GM21381 (cell line): ENCODE data around the gene TAX1BP1.
A peak's percentile ranks its signal among the peaks of the same experiment; 100 is the strongest.

Experiments used
- ATAC-seq: cut with Tn5 transposase; IDR thresholded peaks from one replicate; pipeline ENCODE4 v1.9.1; 2021; ENCODE audit warnings: mild to moderate bottlenecking, moderate library complexity; ENCODE audit not compliant: unreplicated experiment

TAX1BP1 gene

DNA sequence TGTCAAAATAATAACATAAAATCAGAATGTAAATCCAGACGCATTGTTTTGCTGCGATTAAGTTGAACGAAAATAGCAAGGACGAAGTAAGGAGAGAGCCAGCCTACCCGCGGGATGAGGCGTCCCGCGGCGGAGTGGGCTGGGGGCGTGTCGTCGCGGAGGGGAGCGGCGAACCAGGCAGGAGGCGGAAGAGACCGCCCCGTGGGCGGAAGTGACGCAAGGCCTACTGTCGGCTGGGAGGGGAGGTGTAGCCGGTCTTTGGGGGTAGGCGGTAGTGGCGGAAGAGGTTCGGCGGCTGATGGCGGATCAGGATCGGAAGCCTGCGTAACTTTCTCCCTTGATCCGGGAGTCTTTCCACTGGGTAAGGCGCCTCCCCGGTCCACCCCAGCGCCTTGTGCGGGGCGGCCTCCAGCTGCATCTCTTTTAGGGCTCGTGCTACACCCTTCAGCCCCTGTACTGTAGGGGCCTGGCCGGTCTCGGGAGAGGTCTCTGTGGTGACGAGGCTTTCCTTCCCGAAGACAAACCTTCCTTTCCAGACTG is at the start of gene TAX1BP1:
TSS of gene TAX1BP1 (plus strand) at position 254 of the 540 bp plus-strand sequence. CDS start 8,363 bp downstream, outside the sequence.
- peak; percentile 95 for ATAC-seq

DNA sequence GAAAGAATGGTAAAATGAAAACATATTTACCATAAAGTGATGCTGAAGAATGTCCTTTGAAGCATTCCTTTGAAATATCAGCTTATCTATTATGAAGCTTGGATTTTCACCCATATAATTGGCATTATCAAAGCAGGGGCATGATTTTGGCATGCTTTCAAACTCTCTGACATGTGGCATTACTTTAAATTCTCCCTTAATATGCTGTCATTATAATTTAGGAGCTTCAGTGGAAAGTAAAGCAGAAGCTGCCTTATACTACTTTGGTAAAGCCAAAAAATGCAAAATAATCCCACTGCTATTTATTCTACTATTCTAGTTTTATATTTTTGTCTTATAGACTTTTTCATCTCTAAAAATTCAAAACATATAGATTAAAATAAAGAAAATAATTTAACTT is 49.3 kb upstream of the TAX1BP1 start:
- no peak for ATAC-seq

DNA sequence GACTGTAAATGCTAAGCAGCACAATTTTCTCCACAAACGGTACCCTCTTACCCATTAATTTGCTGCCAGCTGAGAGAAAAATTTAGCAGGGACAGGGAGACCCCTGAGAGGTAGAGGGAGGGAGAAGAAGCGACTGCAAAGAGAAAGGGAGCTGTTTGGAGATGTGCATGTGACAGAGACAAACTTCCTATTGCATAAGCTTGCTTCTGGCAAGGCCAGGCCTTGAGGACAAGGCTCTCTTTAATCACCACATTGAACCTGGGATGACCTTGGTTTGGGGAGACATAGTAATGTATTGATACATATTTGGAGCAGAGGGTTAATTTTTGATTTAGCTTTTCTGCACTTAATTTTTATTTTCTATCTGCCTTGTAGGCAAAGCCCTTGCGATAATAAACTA is 46.2 kb upstream of the TAX1BP1 start:
- ATAC-seq = no peak

DNA sequence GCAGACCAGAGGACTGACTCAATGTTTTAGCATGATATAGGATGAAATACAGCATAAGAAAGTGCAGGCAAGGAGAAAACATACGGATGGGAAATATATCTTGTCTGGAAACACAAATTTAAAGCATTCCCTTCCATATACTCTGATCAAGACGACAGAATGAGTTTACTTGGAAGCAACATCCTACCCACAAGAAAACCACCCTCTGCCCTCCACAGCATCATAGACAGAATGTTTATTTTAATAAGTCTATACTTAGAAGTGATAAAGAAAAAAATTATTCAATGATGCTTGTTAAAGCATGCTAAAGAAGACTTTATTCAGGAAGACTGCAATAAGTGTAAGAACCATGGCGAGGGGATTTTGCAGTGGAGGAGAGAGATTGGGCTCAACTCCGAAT is 44.9 kb upstream of the TAX1BP1 start:
- ATAC-seq = no peak

DNA sequence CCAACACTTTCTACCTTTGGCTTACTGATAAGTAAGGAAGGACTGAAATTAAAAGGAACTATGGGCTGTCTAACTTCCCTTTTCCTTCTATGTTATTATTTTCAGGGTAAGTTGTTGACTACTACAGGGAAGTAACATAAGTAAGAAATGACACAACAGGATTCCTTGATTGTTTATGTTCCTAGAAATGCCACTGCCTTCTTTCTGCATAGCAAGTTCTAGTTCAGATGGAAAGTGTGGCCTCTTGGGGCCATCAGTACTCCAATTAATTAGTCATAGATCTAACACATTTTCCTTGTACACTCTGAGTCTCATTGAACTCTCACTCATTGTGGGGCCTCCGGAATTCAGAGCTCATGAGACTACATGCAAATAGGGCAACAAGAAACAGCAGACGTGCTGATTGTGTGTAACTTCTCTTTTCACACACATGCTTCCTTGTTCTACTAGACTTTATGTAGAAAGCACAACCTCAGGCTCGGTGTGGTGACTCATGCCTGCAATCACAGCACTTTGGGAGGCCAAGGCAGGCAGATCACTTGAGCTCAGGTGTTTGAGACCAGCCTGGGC is 42.0 kb upstream of the TAX1BP1 start:
- peak; percentile 77 for ATAC-seq

DNA sequence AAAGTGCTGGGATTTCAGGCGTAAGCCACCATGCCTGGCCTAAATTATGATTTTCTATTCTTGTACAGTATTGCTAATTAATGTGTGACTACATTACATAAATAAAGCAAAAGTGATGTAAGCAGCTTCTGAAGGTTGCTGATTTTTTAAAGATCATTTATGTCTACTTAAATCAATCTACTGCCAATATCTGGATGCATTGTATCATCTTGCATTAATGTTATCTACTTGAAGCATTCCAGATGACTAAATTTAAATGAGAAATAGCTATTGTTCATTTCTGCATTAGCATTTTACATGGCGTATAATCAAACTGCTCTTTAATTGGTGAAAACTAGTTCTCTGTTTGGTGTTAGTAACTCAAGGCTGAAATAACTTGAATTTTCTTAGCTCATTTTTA is 40.2 kb upstream of the TAX1BP1 start:
- no peak for ATAC-seq

DNA sequence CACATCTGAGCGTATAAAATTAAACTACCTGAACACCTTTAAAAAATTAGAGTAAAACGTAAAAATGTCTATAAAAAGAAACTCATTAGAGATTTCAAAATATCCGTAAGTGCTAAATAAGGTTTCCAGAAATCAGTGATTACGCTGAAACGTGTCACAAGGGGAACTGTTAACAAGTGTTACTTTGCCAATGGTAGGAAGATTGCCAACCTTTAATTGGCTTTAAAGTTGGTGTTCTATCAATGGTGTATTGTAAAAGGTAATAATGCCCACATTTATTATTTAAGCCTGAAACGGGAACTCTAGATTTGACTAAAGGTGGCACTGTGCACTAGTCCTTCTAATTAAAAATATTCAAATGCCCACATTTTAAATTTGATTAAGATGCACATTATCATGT is 39.5 kb upstream of the TAX1BP1 start:
- ATAC-seq = no peak

DNA sequence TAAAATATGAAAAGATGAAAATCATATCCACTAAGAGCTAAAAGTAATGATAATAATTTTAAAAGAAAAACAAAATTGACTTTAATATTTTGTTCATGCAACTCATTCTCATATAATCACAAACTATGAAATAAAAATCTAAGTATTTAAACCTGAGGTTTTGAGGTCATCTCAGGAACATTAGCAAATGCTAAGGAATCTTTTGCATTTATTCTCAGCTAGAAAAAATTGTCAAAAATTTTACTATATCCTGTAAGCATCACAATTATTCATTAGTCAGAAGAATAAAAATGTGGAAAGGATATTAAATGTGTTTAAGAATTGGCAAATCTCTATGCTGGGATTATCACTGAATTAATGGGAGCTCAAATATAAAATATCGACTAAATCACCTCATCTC is 36.8 kb upstream of the TAX1BP1 start:
- ATAC-seq = no peak

DNA sequence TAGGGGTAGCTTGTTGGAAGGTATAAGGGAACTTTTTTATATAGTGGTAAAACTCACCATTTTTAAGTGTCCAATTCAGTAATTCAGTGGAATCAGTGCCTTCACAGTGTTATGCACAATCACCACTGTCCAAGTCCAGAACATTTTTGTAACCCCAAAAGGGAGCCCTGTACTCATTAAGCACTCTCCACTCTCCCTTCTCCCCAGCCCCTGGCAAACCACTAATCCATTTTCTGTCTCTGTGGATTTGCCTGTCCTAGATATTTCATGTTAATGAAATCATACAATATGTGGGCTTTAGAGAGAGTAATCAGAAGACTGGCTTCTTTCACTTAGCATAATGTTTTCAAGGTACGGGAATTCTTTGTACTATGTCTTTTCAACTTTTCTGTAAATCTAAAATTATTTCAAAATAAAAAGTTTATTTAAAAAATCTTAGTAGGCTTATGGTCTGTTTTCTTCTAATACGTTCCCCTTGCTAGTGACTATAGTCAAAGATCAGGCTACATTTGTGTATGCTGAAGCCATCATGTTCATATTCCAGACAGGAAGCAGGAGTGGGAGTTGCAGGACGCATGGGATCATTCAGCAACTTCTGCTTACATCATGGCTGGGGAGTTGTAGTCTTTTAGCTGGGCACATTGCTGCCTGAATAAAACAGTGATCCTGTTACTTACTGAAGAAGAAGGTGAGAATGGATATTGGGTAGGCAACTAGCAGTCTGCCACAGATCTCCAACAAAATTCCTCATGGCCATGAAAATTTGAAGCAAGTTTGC is 35.4 kb upstream of the TAX1BP1 start:
- no peak for ATAC-seq

DNA sequence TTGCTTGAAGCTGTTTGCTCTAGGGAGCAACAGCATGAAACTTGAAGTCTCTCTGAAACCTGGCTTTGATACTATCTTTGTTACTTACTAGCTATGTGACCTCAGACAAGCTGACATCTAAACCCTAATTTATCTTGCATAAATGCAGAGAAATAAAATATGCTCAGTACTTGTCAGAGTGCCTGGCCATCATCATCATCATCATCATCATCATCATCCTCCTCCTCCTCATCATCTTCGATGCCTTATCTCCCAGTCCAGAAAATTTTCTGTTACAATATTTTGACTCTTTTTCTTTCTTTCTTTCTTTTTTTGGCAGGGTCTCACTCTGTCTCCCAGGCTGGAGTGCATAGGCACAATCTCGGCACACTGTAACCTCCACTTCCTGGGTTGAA is 34.8 kb upstream of the TAX1BP1 start:
- ATAC-seq = no peak

DNA sequence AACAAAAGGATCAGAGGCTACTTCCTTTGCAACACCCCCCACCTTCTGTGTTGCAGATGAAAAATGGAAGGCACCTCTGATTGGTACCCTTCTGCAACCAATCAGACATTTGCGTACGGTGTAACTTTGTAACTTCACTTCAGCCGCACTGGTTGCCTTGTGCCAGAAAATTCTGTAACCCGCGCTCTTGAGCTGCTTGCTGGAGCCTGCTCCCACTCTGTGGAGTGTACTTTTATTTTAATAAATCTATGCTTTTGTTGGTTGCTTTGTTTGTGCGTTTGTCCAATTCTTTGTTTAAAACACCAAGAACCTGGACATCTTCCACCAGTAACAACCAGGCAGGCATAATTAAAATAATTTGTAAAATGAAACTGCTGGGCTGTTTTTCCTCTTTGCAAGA is 31.5 kb upstream of the TAX1BP1 start:
- ATAC-seq = no peak

DNA sequence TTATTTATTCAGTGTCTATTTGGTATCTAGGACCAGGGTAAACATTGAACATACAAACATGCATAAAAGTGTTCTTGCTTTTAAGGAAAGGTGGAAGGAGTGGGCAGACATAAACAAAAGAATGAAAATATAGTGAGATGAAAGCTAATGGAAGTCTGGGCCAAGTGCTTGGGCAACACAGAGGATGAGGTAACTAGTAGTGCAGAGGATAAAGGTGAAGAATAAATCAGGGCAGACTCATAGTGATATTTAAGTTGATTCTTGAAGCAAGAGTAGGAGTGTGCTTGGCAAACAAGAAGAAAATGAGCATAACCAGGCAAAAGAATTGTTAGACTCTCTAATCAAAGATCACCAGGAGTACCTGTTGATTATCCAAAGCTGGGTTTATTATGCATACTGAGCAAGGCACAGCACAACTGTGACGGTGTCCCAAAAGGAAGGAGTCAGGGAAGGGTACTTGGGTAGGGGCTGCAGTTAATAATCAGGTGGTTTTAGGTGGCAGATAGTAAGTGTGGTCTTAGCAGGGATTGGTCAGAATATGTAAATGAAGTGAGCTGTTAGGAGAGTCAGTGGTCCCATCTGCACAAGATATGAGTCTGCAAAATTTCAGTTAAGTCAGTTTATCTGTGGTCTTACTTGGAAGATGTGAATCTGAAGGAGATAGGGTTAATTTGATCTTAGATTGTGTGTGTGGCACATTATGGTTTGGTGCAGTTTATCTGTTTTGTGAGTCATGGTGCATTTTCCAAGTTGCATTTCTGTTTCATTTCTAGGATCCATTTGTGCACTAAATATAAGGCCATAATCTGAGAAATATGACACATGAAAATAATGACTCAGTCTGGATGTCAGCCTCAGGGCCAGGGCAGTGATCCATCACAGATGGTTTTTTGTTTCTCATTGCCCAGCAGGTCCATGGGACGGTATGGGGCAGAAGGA is 30.6 kb upstream of the TAX1BP1 start:
- no peak for ATAC-seq

DNA sequence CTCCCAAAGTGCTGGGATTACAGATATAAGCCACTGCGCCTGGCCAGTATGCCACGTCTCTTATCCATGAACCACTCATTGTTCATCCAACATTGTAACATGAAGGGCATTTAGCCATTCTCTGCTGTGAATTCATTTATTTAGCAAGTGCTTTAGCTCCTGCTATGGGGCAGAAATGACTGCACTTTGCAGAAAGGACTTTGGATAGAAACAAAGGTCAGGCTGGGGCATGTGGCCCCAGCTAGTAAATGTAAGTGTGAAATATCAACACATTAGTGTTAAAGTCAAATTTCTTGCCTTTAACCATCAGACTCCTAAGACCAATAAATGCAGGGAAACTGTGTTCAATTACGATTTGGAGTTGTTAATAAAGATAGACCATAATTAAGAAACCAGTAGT is 27.7 kb upstream of the TAX1BP1 start:
- ATAC-seq = no peak

DNA sequence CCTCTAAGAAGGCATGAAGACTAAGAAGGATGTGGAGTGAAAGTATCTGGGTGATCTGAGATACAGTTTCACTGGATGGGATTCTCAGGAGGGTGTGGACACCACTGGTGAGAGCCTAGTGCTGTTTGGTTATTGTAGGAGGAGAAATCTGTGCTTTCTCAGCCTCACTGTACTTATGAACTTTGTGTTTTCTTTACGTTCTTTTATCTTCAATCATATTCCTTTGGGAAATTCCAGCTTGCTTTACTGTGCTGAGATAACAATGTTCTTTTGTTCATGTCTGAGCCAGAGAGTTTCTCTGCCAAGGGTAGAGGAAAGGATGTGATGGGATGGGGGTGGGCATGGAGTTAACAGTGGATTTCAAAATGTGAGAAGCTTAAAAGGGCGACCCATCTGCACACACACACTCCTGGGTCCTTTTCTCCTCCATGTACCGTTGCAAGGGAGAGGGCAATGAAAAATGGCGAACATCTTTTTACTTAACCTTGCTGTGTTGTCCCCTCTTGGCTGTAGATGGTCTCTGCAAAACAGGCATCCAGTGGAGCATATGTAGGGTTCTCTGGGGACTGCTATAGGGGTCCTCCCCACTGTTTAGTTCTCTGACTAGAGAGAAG is 25.0 kb upstream of the TAX1BP1 start:
- no peak for ATAC-seq

DNA sequence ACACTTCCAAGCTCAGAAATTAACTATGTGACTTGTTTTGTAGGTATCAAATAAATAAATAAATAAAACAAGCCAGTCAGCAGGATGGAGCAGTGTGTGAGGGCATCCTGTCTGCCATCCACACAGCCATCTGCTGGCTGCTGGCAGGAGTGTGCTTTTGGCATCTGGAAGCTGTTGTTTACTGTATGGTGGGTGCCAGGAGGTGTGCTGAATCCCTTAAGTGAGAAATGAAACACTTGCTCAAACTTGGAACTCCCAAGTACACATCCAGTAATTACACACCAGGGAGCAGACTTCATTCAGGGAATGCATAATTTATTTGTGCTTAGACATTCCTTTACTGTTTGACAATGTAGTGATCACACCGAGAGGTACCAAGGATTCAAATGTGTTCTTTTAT is 16.9 kb upstream of the TAX1BP1 start:
- no peak for ATAC-seq

DNA sequence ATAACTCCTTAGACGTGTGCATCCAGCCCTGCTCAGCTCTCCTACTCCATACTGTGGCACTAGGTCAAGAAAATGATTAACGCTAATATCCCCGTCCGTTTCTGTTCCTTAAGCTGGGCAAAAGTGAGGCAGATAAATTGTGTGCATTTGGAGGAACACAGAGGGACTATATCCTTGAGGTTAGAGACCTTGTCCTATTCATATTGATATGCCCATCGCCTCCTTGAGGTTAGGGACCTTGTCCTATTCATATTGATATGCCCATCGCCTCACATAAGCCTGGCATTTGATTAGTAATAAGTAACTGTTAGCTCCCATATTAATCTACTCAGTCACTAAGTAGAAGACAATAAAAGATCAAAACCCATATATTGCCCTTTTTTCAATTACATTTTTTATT is 12.9 kb upstream of the TAX1BP1 start:
- ATAC-seq = no peak

DNA sequence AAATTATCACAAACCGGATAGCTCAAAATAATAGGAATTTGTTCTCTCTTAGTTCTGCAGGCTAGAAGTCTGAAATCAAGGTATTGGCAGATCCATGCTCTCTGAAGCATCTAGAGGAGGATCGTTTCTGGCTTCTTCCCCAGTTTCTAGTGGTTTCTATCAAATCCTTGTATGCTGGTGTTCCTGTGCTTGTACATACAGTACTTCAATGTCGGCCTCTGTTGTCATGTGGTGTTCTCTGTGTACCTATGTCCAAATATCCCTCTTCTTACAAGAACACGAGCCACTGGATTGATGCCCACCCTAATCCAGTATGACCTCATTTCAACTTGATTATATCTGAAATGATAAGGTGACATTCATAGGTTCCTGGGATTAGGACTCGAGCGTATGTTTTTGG is 9.8 kb upstream of the TAX1BP1 start:
- no peak for ATAC-seq

DNA sequence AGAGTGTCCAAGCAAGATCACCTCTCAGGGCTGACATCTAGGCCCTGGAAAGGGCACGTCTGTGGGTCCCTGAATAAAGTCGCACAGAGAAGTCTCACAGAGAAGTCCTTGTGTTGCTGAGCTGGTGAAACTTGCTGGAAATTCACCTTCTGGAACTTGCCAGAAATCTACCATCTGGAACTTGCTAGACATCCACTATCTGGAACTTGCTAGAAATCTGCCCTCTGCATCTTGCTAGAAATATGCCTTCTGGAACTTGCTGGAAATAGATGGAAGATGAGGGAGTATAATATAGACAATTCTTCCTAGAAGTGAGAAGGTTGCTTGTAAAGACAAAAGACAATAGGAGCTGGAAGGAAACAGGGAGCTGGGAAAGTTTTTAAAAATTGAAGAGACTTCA is 5.4 kb upstream of the TAX1BP1 start:
- no peak for ATAC-seq

DNA sequence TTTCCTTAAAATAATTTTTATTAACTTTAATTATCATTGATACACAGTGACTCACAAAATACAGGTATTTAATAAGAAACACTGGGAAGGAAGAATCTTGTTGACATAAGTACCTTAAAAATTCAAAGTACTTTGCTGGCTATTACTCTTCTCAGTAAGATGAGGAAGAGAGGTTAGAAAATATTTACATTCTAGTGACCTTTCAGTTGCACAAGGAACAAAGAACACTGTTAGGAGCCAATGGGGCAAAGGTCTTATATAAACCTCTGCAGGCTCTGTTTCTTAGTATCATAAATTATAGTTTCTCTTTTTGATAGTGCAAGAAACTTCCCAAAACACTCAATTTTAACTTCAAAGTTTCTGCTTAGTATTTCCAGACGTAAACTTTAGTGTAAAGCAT is 4.8 kb upstream of the TAX1BP1 start:
- ATAC-seq = no peak

DNA sequence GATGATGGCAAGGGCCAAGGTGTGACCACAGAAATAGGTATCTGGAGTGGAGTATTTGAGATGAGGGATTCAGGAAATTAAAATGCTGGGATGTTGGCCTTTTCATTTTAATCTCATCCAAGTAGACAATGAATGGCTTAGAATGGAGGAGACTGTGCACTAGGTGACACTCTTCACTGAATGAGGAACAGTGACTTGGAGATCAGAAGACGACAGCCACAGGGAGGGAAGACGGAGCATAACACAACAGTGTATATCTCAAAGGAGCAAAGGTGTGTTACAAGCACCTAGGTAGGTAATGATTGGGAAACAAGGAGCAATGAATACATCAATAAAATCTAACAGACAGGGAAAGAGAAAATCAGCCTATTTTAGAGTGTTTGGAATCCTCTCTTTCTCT is 4.1 kb upstream of the TAX1BP1 start:
- no peak for ATAC-seq

DNA sequence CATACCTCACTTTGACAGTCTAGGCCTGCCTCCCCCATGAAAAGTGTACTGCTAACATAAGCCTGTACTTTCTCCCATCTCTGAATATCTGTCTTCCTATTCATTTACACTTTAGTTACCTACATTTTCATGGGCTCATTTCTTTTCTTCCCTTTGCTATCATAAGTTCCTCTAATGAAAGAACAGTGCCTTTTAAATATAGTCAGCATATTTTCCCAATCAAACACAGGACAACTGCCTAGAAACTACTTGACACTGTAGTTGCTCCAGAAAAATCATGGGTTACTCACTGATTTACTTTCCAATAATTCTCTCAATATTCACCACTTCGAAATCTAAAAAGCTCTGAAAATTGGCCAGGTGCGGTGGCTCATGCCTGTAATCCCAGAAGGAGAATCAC is 2.8 kb upstream of the TAX1BP1 start:
- no peak for ATAC-seq
